Stimulated activated CD8-positive, alpha-beta memory T cell treated with anti-CD3 and anti-CD28 coated beads, Interleukin-15, amount 100 ng/mL, for 1 hour (primary cell): ENCODE data around the gene PDZD2.
"Not testable (repeated sequence)": the region's sequence is repeated elsewhere in the genome, so short reads cannot be mapped to it uniquely, and the experiment has no call there.

Experiments
- DNase-seq: peaks from one replicate; pipeline ENCODE4 v3.0.0-alpha.2; 2020; ENCODE audit warnings: low read depth

PDZD2 gene

GRCh38 chr5:32043105-32043504, 404.2 kb downstream of the PDZD2 start:
- DNase-seq = no peak

GRCh38 chr5:32044434-32044833, 405.5 kb downstream of the PDZD2 start:
- DNase-seq = no peak

- no peak for DNase-seq
Observed at GRCh38 chr5:32044939-32045338, 406.0 kb downstream of the PDZD2 start.

- no peak for DNase-seq
Observed at GRCh38 chr5:32047056-32047455, 408.1 kb downstream of the PDZD2 start.

- no peak for DNase-seq
Observed at GRCh38 chr5:32051796-32052195, 412.9 kb downstream of the PDZD2 start.

GRCh38 chr5:32055891-32056866, 417.2 kb downstream of the PDZD2 start:
- DNase-seq = no peak

- no peak for DNase-seq
Observed at GRCh38 chr5:32057187-32058096, 418.5 kb downstream of the PDZD2 start.

- no peak for DNase-seq
Observed at GRCh38 chr5:32058101-32058500, 419.2 kb downstream of the PDZD2 start.

GRCh38 chr5:32058997-32059396, 420.1 kb downstream of the PDZD2 start:
- DNase-seq = no peak

- no peak for DNase-seq
Observed at GRCh38 chr5:32059761-32060530, 421.0 kb downstream of the PDZD2 start.

GRCh38 chr5:32061236-32061635, 422.3 kb downstream of the PDZD2 start:
- DNase-seq = no peak

- DNase-seq = no peak
Observed at GRCh38 chr5:32066448-32066847, 427.5 kb downstream of the PDZD2 start.

GRCh38 chr5:32067774-32068470, 429.0 kb downstream of the PDZD2 start:
- no peak for DNase-seq

GRCh38 chr5:32068561-32068960, 429.6 kb downstream of the PDZD2 start:
- DNase-seq = no peak

- DNase-seq = no peak
Observed at GRCh38 chr5:32069396-32069795, 430.5 kb downstream of the PDZD2 start.

- DNase-seq = no peak
Observed at GRCh38 chr5:32071351-32071944, 432.5 kb downstream of the PDZD2 start.

- DNase-seq = no peak
Observed at GRCh38 chr5:32072054-32072453, 433.1 kb downstream of the PDZD2 start.

- DNase-seq = no peak
Observed at GRCh38 chr5:32074401-32074800, 435.5 kb downstream of the PDZD2 start.

GRCh38 chr5:32076699-32077695, 438.1 kb downstream of the PDZD2 start:
- DNase-seq = no peak

GRCh38 chr5:32078855-32079254, 439.9 kb downstream of the PDZD2 start:
- not testable (repeated sequence) for DNase-seq
